Gastroesophageal sphincter (tissue), 3 donors: ENCODE results near the gene ARHGAP24.

Experiments used
- CTCF ChIP-seq, 4 experiments: fragments of 200-600 bp in 2 of 4; fragments of 450-650 bp in 2 of 4; sonication (generic) in 1 of 4; IDR thresholded peaks; one replicate each; pipeline ENCODE4 v1.5.1; 2017 to 2019; ENCODE audit warnings: antibody characterized with exemption in 4 of 4, mild to moderate bottlenecking in 2 of 4, moderate library complexity in 2 of 4
- EP300 ChIP-seq: sonication (generic); formaldehyde crosslinking; IDR thresholded peaks from one replicate; pipeline ENCODE4 v1.6.1; 2017; ENCODE audit warnings: antibody characterized with exemption, mild to moderate bottlenecking
- POLR2A ChIP-seq, 2 donors: fragments of 450-650 bp; IDR thresholded peaks; one replicate each; pipeline ENCODE4 v1.6.1; 2017; ENCODE audit warnings: antibody characterized with exemption in 2 of 2, mild to moderate bottlenecking in 2 of 2, moderate library complexity in 1 of 2
- POLR2AphosphoS5 ChIP-seq: sonication (generic); formaldehyde crosslinking; IDR thresholded peaks from one replicate; pipeline ENCODE4 v1.6.1; 2017; ENCODE audit warnings: antibody characterized with exemption

DNA sequence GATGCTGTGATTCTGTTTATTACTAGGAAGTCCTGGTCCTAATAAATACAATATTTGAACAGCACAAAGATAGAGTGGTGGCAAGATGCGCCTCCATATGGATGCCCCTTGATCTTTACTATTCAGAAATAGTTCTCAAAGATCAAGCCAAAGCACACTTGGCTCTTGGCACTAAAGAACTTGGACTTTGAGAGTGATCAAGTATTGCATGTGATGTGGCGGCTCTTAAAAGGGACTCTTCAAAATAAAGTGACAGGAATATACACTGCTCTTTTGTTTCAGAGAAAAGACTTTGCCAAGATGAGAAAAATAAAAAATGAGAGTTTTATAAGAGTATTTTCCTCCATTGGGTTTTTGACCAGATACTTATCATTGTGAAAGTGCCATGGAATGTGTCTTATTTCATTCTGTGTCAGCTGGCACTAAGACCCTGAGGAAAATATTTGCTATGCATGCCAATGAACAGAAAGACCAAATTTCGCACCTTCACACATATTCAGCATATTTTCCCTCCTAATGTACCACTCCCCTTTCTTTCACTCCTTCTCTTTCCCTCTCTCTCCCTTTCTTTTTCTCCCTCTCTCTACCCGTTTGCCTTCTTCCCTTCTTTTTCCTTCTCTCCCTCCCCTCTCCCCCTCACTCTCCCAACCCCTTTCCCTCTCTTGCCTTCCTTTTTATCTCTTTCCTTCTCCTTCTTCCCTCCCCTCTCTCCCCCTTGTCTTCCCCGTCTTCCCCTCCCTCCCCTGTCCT is 35.1 kb downstream of the ARHGAP24 start:
- TF ChIP-seq CTCF (IDR thresholded peaks at IDR 0.05), result no peak
- TF ChIP-seq EP300, result no peak
- TF ChIP-seq POLR2A (IDR thresholded peaks at IDR 0.05), result no peak
- TF ChIP-seq POLR2AphosphoS5, result no peak
